Fibroblast of the conjunctiva (primary cell): ENCODE data around the gene FAM78B.

ENCODE experiments used
- DNase-seq: peaks from one replicate; pipeline ENCODE4 v3.0.0-alpha.2; 2010; ENCODE audit warnings: low read depth

The FAM78B gene

GRCh38 chr1:166066107-166066506, 100.7 kb downstream of the FAM78B start:
- DNase-seq: no peak

- no peak for DNase-seq
Observed at GRCh38 chr1:166064951-166065350, 101.8 kb downstream of the FAM78B start.

GRCh38 chr1:166064313-166064926, 102.4 kb downstream of the FAM78B start:
- DNase-seq: no peak

GRCh38 chr1:166063701-166064100, 103.1 kb downstream of the FAM78B start:
- no peak for DNase-seq

- no peak for DNase-seq
Observed at GRCh38 chr1:166062421-166063070, 104.3 kb downstream of the FAM78B start.

GRCh38 chr1:166057650-166058049, 109.2 kb downstream of the FAM78B start:
- DNase-seq: no peak

GRCh38 chr1:166053395-166053794, 113.4 kb downstream of the FAM78B start:
- no peak for DNase-seq

GRCh38 chr1:166040202-166040997, 126.4 kb downstream of the FAM78B start:
- DNase-seq: no peak

GRCh38 chr1:166039436-166040201, 127.2 kb downstream of the FAM78B start:
- no peak for DNase-seq

GRCh38 chr1:166036092-166036491, 130.7 kb downstream of the FAM78B start:
- DNase-seq: no peak

GRCh38 chr1:166032572-166033371, 134.0 kb downstream of the FAM78B start:
- DNase-seq: no peak

- no peak for DNase-seq
Observed at GRCh38 chr1:166031932-166032571, 134.7 kb downstream of the FAM78B start.

- DNase-seq: no peak
Observed at GRCh38 chr1:166029196-166029945, 137.4 kb downstream of the FAM78B start.

- no peak for DNase-seq
Observed at GRCh38 chr1:166026555-166026954, 140.2 kb downstream of the FAM78B start.

GRCh38 chr1:166026143-166026542, 140.7 kb downstream of the FAM78B start:
- DNase-seq: no peak

- no peak for DNase-seq
Observed at GRCh38 chr1:166020210-166020609, 146.6 kb downstream of the FAM78B start.
